Neural cell (in vitro differentiated cells): ENCODE measurements around the gene CCP110. TPM values are rescaled to one million over a fixed set of nuclear protein-coding genes. Genes with fewer than 3 reads are reported as not detected.

Experiments
- H2AFZ ChIP-seq: fragments of 200-600, 300-800 bp; sonication (generic), shearing (Covaris generic); 2 replicates; pipeline ENCODE4 v1.6.0; 2014; ENCODE audit warnings: low read depth, mild to moderate bottlenecking, antibody characterized with exemption, low read length, moderate library complexity
- H3F3A ChIP-seq: fragments of 200-600 bp; shearing (Covaris generic); 2 replicates; pipeline ENCODE4 v1.6.1; 2016; ENCODE audit warnings: mild to moderate bottlenecking, moderate library complexity, mixed read lengths, antibody characterized with exemption, low read length; ENCODE audit not compliant: insufficient read depth, poor library complexity, severe bottlenecking
- H3K27ac ChIP-seq: fragments of 200-600, 300-800 bp; sonication (generic), shearing (Covaris generic); 2 replicates; pipeline ENCODE4 v1.5.1; 2014; ENCODE audit warnings: mild to moderate bottlenecking, low read length, moderate library complexity
- H3K27me3 ChIP-seq: fragments of 300-800, 200-600 bp; sonication (generic), shearing (Covaris generic); 2 replicates; pipeline ENCODE4 v1.6.0; 2014; ENCODE audit warnings: mild to moderate bottlenecking, low read depth, low read length, moderate library complexity; ENCODE audit not compliant: insufficient read depth
- H3K36me3 ChIP-seq: fragments of 300-800, 200-600 bp; sonication (generic), shearing (Covaris generic); 2 replicates; pipeline ENCODE4 v1.5.1; 2014; ENCODE audit warnings: mild to moderate bottlenecking, antibody characterized with exemption, low read length, moderate library complexity; ENCODE audit not compliant: insufficient read depth
- H3K4me2 ChIP-seq: fragments of 300-800, 200-600 bp; sonication (generic), shearing (Covaris generic); 2 replicates; pipeline ENCODE4 v1.6.0; 2014; ENCODE audit warnings: mild to moderate bottlenecking, low read length
- H3K4me3 ChIP-seq: fragments of 300-800, 200-600 bp; sonication (generic), shearing (Covaris generic); 2 replicates; pipeline ENCODE4 v1.5.1; 2014; ENCODE audit warnings: mild to moderate bottlenecking, low read length, moderate library complexity
- H3K79me2 ChIP-seq: fragments of 200-600 bp; shearing (Covaris generic); replicated peaks from 2 replicates; pipeline ENCODE4 v1.6.0; 2014; ENCODE audit warnings: mild to moderate bottlenecking, low read length, moderate library complexity; ENCODE audit not compliant: insufficient read depth
- H3K9ac ChIP-seq: fragments of 300-800, 200-600 bp; sonication (generic), shearing (Covaris generic); 2 replicates; pipeline ENCODE4 v1.6.1; 2016; ENCODE audit warnings: mild to moderate bottlenecking, low read length, mixed read lengths
- H3K9me2 ChIP-seq: fragments of 200-600 bp; shearing (Covaris generic); 2 replicates; pipeline ENCODE4 v1.6.1; 2016; ENCODE audit warnings: mild to moderate bottlenecking, low read length, mixed read lengths; ENCODE audit not compliant: insufficient read depth
- H3K9me3 ChIP-seq: fragments of 200-600, 300-800 bp; sonication (generic), shearing (Covaris generic); 2 replicates; pipeline ENCODE4 v1.6.1; 2016; ENCODE audit warnings: mild to moderate bottlenecking, mixed run types, low read length, moderate library complexity, mixed read lengths
- H4K20me1 ChIP-seq: fragments of 200-600 bp; shearing (Covaris generic); 2 replicates; pipeline ENCODE4 v1.6.1; 2016; ENCODE audit warnings: mild to moderate bottlenecking, mixed run types; ENCODE audit not compliant: insufficient read depth
- CTCF ChIP-seq: fragments of 450-650 bp; IDR thresholded peaks from 2 replicates; pipeline ENCODE4 v1.5.1; 2014; ENCODE audit warnings: antibody characterized with exemption, mild to moderate bottlenecking, moderate library complexity; ENCODE audit not compliant: poor library complexity, severe bottlenecking
- EZH2 ChIP-seq: fragments of 200-600, 300-800 bp; shearing (Covaris generic), sonication (generic); IDR thresholded peaks from 2 replicates; pipeline ENCODE4 v1.6.1; 2014; ENCODE audit warnings: antibody characterized with exemption, low read length, borderline replicate concordance, mild to moderate bottlenecking; ENCODE audit not compliant: insufficient read depth, poor library complexity, severe bottlenecking
- MXI1 ChIP-seq: fragments of 450-650 bp; conservative IDR thresholded peaks from 2 replicates; pipeline ENCODE4 v1.6.1; 2014; ENCODE audit warnings: antibody characterized with exemption, mild to moderate bottlenecking; ENCODE audit not compliant: poor library complexity, severe bottlenecking
- POLR2AphosphoS5 ChIP-seq: IDR thresholded peaks from 2 replicates; pipeline ENCODE4 v1.6.1; 2012
- RAD21 ChIP-seq: fragments of 450-650 bp; conservative IDR thresholded peaks from 2 replicates; pipeline ENCODE4 v1.6.1; 2014; ENCODE audit warnings: antibody characterized with exemption, mild to moderate bottlenecking, moderate library complexity
- REST ChIP-seq: IDR thresholded peaks from 2 replicates; pipeline ENCODE4 v1.6.1; 2012; ENCODE audit warnings: borderline replicate concordance
- SMC3 ChIP-seq: fragments of 450-650 bp; conservative IDR thresholded peaks from 2 replicates; pipeline ENCODE4 v1.6.1; 2014; ENCODE audit warnings: antibody characterized with exemption, mild to moderate bottlenecking, moderate library complexity; ENCODE audit not compliant: poor library complexity
- TAF1 ChIP-seq: IDR thresholded peaks from 2 replicates; pipeline ENCODE4 v1.6.1; 2012; ENCODE audit warnings: low read depth
- polyA plus RNA-seq: library from polyadenylated mRNA; depleted of rRNA; stranded (reverse); fragments of >200 nt; gene quantifications from 2 replicates; pipeline ENCODE4 v1.2.3, GENCODE V29; 2014

The CCP110 gene
- polyA plus RNA-seq, 1 donor from 2014 or later, result 40.3 TPM

GRCh38 chr16:19482291-19482690, 41.5 kb upstream of the CCP110 start:
- H3K36me3 ChIP-seq, result no peaks in the 10 kb centered on the region
- no peaks in the 10 kb centered on the region for H3K27me3 ChIP-seq
- TF ChIP-seq MXI1 (no peak), RAD21 (no peak), TAF1 (no peak), REST (no peak), SMC3 (no peak), CTCF (no peak), POLR2AphosphoS5 (no peak)
- no peak overlapping the region for H3K4me2 ChIP-seq
- no peaks in the 10 kb centered on the region for H3K9me3 ChIP-seq
- no peak overlapping the region for H2AFZ ChIP-seq
- H3K9ac ChIP-seq, result no peak overlapping the region
- no peak overlapping the region for H3K4me3 ChIP-seq
- H4K20me1 ChIP-seq, result no peaks in the 10 kb centered on the region
- H3F3A ChIP-seq, result no peaks in the 10 kb centered on the region
- H3K79me2 ChIP-seq, result no peaks in the 10 kb centered on the region
- no peak overlapping the region for H3K27ac ChIP-seq
- H3K9me2 ChIP-seq, result no peaks in the 10 kb centered on the region

GRCh38 chr16:19484096-19484495, 39.6 kb upstream of the CCP110 start:
- H3K27ac ChIP-seq, result no peak overlapping the region

More at GRCh38 chr16:19484096-19484495, 39.6 kb upstream of the CCP110 start:
- no peaks in the 10 kb centered on the region for H3K9me3 ChIP-seq
- no peak for TF ChIP-seq CTCF
- TF ChIP-seq EZH2, result no peak
- no peak for TF ChIP-seq REST
- no peak for TF ChIP-seq RAD21
- TF ChIP-seq MXI1, result no peak
- TF ChIP-seq POLR2AphosphoS5, result no peak
- H3F3A ChIP-seq, result no peaks in the 10 kb centered on the region
- H3K27me3 ChIP-seq, result no peaks in the 10 kb centered on the region
- no peaks in the 10 kb centered on the region for H3K36me3 ChIP-seq
- no peak overlapping the region for H3K4me3 ChIP-seq
- no peaks in the 10 kb centered on the region for H3K9me2 ChIP-seq
- H3K9ac ChIP-seq, result no peak overlapping the region
- no peaks in the 10 kb centered on the region for H4K20me1 ChIP-seq
- no peak overlapping the region for H3K4me2 ChIP-seq
- no peaks in the 10 kb centered on the region for H3K79me2 ChIP-seq
- no peak overlapping the region for H2AFZ ChIP-seq
